SU-DHL-6 (cell line): ENCODE data around the gene ZC3H12A.

ENCODE experiments used
- H2AFZ ChIP-seq: fragments of 200-600 bp; sonication (generic); 2 replicates; pipeline ENCODE4 v1.6.1; 2014; ENCODE audit warnings: low read depth, mild to moderate bottlenecking, moderate library complexity, mixed read lengths, antibody characterized with exemption, low read length; ENCODE audit not compliant: severe bottlenecking
- H3F3A ChIP-seq: fragments of 200-600 bp; shearing (Covaris generic); 2 replicates; pipeline ENCODE4 v1.6.0; 2016; ENCODE audit warnings: antibody characterized with exemption, mild to moderate bottlenecking; ENCODE audit not compliant: insufficient read depth
- H3K27ac ChIP-seq: fragments of 200-600 bp; sonication (generic); 2 replicates; pipeline ENCODE4 v1.5.1; 2016; ENCODE audit warnings: low read depth, mild to moderate bottlenecking, low read length, moderate library complexity, mixed read lengths
- H3K27me3 ChIP-seq: fragments of 200-600 bp; sonication (generic), shearing (Covaris generic); 2 replicates; pipeline ENCODE4 v1.6.0; 2014; ENCODE audit warnings: mild to moderate bottlenecking, low read length
- H3K36me3 ChIP-seq: fragments of 200-600 bp; sonication (generic); 2 replicates; pipeline ENCODE4 v1.6.1; 2014; ENCODE audit warnings: mild to moderate bottlenecking, low read length, mixed read lengths
- H3K4me2 ChIP-seq: fragments of 300-600, 200-600 bp; shearing (Covaris generic), sonication (generic); 2 replicates; pipeline ENCODE4 v1.6.0; 2014; ENCODE audit warnings: low read length, low read depth, mild to moderate bottlenecking; ENCODE audit not compliant: poor library complexity, severe bottlenecking
- H3K4me3 ChIP-seq: fragments of 200-600 bp; sonication (generic); 2 replicates; pipeline ENCODE4 v1.5.1; 2014; ENCODE audit warnings: antibody characterized with exemption, low read length, mild to moderate bottlenecking, mixed read lengths; ENCODE audit not compliant: insufficient read depth, poor library complexity, severe bottlenecking
- H3K79me2 ChIP-seq: fragments of 200-600 bp; sonication (generic); 2 replicates; pipeline ENCODE4 v1.6.1; 2014; ENCODE audit warnings: mild to moderate bottlenecking, low read length, moderate library complexity; ENCODE audit not compliant: insufficient read depth
- H3K9ac ChIP-seq: fragments of 200-600 bp; sonication (generic); 2 replicates; pipeline ENCODE4 v1.7.0; 2014; ENCODE audit warnings: mild to moderate bottlenecking, low read length
- H3K9me2 ChIP-seq: fragments of 200-600 bp; sonication (generic); replicated peaks from 2 replicates; pipeline ENCODE4 v1.6.1; 2014; ENCODE audit warnings: low read length; ENCODE audit not compliant: insufficient read depth
- H3K9me3 ChIP-seq: fragments of 200-600 bp; sonication (generic); 2 replicates; pipeline ENCODE4 v1.6.1; 2014; ENCODE audit warnings: low read length, mixed read lengths; ENCODE audit not compliant: insufficient read depth
- H4K20me1 ChIP-seq: fragments of 200-600 bp; sonication (generic); 2 replicates; pipeline ENCODE4 v1.6.1; 2014; ENCODE audit warnings: low read depth, mild to moderate bottlenecking, antibody characterized with exemption, low read length, moderate library complexity, mixed read lengths
- EZH2phosphoT487 ChIP-seq: fragments of 200-600 bp; sonication (generic), shearing (Covaris generic); conservative IDR thresholded peaks from 2 replicates; pipeline ENCODE4 v1.6.1; 2018; ENCODE audit warnings: mild to moderate bottlenecking, antibody characterized with exemption, low read length, moderate library complexity, mixed read lengths
- TF ChIP-seq, protein P1 (sequence below): fragments of 200-600 bp; sonication (generic); IDR thresholded peaks from one replicate; pipeline ENCODE4 v1.5.1; 2017; ENCODE audit warnings: antibody characterized with exemption, mild to moderate bottlenecking, low read length, moderate library complexity; ENCODE audit not compliant: insufficient read depth, poor library complexity, severe bottlenecking

ZC3H12A gene

DNA sequence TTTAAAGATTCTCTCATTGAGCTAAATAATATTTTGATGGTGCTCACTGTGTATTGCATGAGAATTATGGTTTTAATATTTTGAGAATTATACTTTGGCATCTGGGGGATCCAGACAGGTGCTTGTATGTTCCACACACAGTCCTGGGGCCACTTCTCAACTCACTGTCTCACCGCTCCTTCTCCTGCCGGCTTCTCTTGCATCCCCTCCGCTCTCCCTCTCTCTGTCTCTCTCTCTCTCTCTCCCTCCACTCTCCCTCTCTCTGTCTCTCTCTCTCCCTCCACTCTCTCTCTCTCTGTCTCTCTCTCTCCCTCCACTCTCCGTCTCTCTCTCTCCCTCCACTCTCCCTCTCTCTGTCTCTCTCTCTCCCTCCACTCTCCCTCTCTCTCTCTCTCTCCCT, 32.2 kb upstream of the ZC3H12A start:
- Histone ChIP-seq H3K9me3 (no peaks in the 10 kb centered on the region), H4K20me1 (no peaks in the 10 kb centered on the region), H3K27ac (no peak overlapping the region), H3K36me3 (no peaks in the 10 kb centered on the region), H3K27me3 (no peaks in the 10 kb centered on the region), H3K4me2 (no peak overlapping the region), H3K9ac (no peak overlapping the region), H2AFZ (no peak overlapping the region), H3F3A (no peaks in the 10 kb centered on the region), H3K79me2 (no peaks in the 10 kb centered on the region), H3K4me3 (no peak overlapping the region), H3K9me2 (no peaks in the 10 kb centered on the region)
- TF ChIP-seq, protein P1, sequence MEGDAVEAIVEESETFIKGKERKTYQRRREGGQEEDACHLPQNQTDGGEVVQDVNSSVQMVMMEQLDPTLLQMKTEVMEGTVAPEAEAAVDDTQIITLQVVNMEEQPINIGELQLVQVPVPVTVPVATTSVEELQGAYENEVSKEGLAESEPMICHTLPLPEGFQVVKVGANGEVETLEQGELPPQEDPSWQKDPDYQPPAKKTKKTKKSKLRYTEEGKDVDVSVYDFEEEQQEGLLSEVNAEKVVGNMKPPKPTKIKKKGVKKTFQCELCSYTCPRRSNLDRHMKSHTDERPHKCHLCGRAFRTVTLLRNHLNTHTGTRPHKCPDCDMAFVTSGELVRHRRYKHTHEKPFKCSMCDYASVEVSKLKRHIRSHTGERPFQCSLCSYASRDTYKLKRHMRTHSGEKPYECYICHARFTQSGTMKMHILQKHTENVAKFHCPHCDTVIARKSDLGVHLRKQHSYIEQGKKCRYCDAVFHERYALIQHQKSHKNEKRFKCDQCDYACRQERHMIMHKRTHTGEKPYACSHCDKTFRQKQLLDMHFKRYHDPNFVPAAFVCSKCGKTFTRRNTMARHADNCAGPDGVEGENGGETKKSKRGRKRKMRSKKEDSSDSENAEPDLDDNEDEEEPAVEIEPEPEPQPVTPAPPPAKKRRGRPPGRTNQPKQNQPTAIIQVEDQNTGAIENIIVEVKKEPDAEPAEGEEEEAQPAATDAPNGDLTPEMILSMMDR: no peak
- TF ChIP-seq EZH2phosphoT487: no peak

DNA sequence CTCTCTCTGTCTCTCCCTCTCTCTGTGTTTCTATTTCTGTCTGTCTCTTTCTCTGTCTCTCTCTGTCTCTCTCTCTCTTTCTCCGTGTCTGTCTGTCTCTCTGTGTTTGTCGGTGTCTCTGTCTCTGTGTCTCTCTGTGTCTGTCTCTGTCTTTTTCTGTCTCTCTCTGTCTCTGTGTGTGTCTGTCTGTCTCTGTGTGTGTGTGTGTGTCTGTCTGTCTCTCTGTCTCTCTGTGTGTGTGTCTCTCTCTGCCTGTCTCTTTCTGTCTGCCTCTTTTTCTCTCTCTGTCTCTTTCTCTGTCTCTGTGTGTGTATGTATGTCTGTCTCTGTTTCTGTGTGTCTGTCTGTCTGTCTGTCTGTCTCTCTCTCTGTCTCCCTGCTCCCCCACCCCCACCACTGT, 31.7 kb upstream of the ZC3H12A start:
- TF ChIP-seq EZH2phosphoT487: no peak
- TF ChIP-seq, protein P1: no peak
- Histone ChIP-seq H3K4me2 (no peak overlapping the region), H3K4me3 (no peak overlapping the region), H3K79me2 (no peaks in the 10 kb centered on the region), H3K9ac (no peak overlapping the region), H3K36me3 (no peaks in the 10 kb centered on the region), H3K27me3 (no peaks in the 10 kb centered on the region), H4K20me1 (no peaks in the 10 kb centered on the region), H3K9me2 (no peaks in the 10 kb centered on the region), H3F3A (no peaks in the 10 kb centered on the region), H2AFZ (no peak overlapping the region), H3K9me3 (no peaks in the 10 kb centered on the region), H3K27ac (no peak overlapping the region)

DNA sequence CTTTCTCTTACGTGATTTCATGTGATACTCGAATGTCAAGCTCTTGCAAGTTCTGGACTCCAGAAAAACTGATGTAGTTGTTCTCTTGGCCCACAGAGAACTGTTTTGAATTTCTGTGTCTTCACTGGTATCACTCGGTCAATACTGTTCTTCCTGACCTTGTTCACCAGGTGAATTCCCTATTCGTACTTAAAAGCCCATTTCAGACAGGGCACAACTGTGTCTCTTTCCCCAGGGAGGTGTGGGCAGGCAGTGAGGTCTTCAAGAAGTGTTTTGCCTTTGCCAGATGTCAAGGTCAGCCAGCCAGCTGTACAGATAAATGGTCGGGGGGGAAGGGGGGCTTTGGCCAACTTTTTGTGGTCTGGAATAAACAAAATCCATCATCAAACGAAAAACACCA, 27.5 kb upstream of the ZC3H12A start:
- H3K27ac ChIP-seq: no peak overlapping the region
- no peak overlapping the region for H3K9ac ChIP-seq
- TF ChIP-seq, protein P1: no peak
- TF ChIP-seq EZH2phosphoT487: no peak

More for the DNA sequence above, 27.5 kb upstream of the ZC3H12A start:
- Histone ChIP-seq H3K9me2 (no peaks in the 10 kb centered on the region), H2AFZ (no peak overlapping the region), H3K9me3 (no peaks in the 10 kb centered on the region), H4K20me1 (no peaks in the 10 kb centered on the region), H3K36me3 (no peaks in the 10 kb centered on the region), H3K4me2 (no peak overlapping the region), H3F3A (no peaks in the 10 kb centered on the region), H3K4me3 (no peak overlapping the region), H3K27me3 (no peaks in the 10 kb centered on the region), H3K79me2 (no peaks in the 10 kb centered on the region)
